HAP-1 (cell line): Measurements from ENCODE around the gene KIF1C.

Source experiments
- DNase-seq, 2 experiments: peaks; one replicate each; pipeline ENCODE4 v3.0.0-alpha.2; 2016 to 2020; ENCODE audit warnings: low spot score in 2 of 2
- H3K27me3 ChIP-seq: fragments of 250-450 bp; sonication (Bioruptor Pico); 2 replicates; pipeline ENCODE4 v1.5.1; 2020; ENCODE audit warnings: low read depth, mild to moderate bottlenecking, moderate library complexity
- H3K36me3 ChIP-seq: fragments of 250-450 bp; sonication (Bioruptor Pico); replicated peaks from 2 replicates; pipeline ENCODE4 v1.5.1; 2020; ENCODE audit warnings: mild to moderate bottlenecking
- H3K4me1 ChIP-seq: fragments of 250-450 bp; sonication (Bioruptor Pico); 2 replicates; pipeline ENCODE4 v1.5.1; 2020; ENCODE audit warnings: mild to moderate bottlenecking
- H3K4me3 ChIP-seq: fragments of 250-450 bp; sonication (Bioruptor Pico); 2 replicates; pipeline ENCODE4 v1.5.1; 2020; ENCODE audit warnings: mild to moderate bottlenecking, moderate library complexity
- H3K9me3 ChIP-seq: fragments of 250-450 bp; sonication (Bioruptor Pico); 2 replicates; pipeline ENCODE4 v1.5.1; 2020; ENCODE audit warnings: mild to moderate bottlenecking, moderate library complexity
- in situ Hi-C: fragments of 300-500 bp; cut with MboI; formaldehyde crosslinking; loops from 3 replicates; pipeline ENCODE4 v1.14.3; 2020; ENCODE audit warnings: low sequenced_read_pairs, inconsistent platforms, mixed read lengths

KIF1C gene

GRCh38 chr17:4997302-4998026 is at the start of gene KIF1C, which contains the start of gene INCA1:
KIF1C (plus strand) TSS chr17:4997950; CDS start chr17:5000247, 2,297 bp downstream.
INCA1 (minus strand) TSS chr17:4997522; CDS start chr17:4994437, 3,085 bp downstream.
- H3K27me3 ChIP-seq: no peaks in the 10 kb centered on the region
- in situ Hi-C loops: loop anchor here (25.0 kb wide), 1 partner anchor 1465 kb away; no protein-coding TSS in a partner anchor
- peak within 1 kb of the TSS; percentile 82 for H3K4me3 ChIP-seq
- no peaks in the 10 kb centered on the region for H3K9me3 ChIP-seq
- H3K36me3 ChIP-seq: peaks cover 27% of the 10 kb centered on the region
- peak; percentile 82 to 95 for DNase-seq
- peaks cover 6% of the 10 kb centered on the region for H3K4me1 ChIP-seq

GRCh38 chr17:4948166-4948930 is 49.4 kb upstream of the KIF1C start, which contains the start of gene PFN1:
PFN1 (minus strand) TSS chr17:4948530; CDS start chr17:4948394, 136 bp downstream.
- Histone ChIP-seq H3K4me3 (peak within 1 kb of the TSS; percentile 98), H3K9me3 (no peaks in the 10 kb centered on the region), H3K27me3 (no peaks in the 10 kb centered on the region), H3K4me1 (peaks cover 18% of the 10 kb centered on the region), H3K36me3 (peaks cover 47% of the 10 kb centered on the region)
- peak; percentile 89 to 95 for DNase-seq
- in situ Hi-C loops: no loop called here

GRCh38 chr17:4948931-4949320 is 48.8 kb upstream of the KIF1C start:
- H3K4me1 ChIP-seq: peaks cover 18% of the 10 kb centered on the region
- H3K27me3 ChIP-seq: no peaks in the 10 kb centered on the region
- DNase-seq: peak; percentile 85 to 89
- H3K4me3 ChIP-seq: peak overlapping the region; percentile 98
- H3K9me3 ChIP-seq: no peaks in the 10 kb centered on the region
- in situ Hi-C loops: no loop called here
- peaks cover 41% of the 10 kb centered on the region for H3K36me3 ChIP-seq

GRCh38 chr17:4949321-4950074 is 48.3 kb upstream of the KIF1C start:
- Histone ChIP-seq H3K4me3 (peak overlapping the region; percentile 98), H3K27me3 (no peaks in the 10 kb centered on the region), H3K36me3 (peaks cover 35% of the 10 kb centered on the region), H3K9me3 (no peaks in the 10 kb centered on the region), H3K4me1 (peaks cover 18% of the 10 kb centered on the region)
- in situ Hi-C loops: no loop called here
- DNase-seq: peak; percentile 50 to 90

DNA sequence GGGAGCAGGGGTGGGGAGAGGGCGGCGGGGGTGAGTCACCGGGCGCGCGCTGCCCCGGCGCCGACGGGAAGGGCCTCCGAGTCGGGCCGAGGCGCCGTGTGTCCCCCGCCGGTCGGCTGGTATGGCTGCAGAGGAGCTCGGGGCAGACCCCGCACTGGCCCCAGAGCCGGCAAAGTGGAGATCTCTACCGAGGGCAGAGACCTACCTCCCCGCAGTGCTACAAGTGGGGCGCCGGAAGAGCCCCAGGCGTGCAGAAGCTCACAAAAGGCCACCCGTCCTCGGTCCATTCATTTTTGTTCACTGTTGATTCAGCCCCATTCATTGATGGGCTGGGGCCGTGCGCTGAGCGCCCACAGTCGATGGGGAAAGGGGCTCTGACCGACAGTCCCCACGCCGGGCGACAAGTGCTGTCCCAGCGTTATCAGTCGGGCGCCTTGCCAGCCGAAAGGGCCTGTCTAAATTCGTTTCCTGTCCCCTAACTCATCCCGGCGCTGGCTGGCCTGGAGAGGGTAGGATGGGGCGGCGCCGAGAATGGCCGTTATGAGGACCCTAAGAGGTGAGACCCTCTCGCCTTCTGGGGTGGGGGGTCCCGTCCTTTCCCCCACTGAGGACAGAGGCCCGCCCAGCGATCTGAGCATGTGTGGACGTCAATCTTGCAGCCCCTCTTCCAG is 47.5 kb upstream of the KIF1C start:
- Histone ChIP-seq H3K9me3 (no peaks in the 10 kb centered on the region), H3K4me1 (peaks cover 18% of the 10 kb centered on the region), H3K27me3 (no peaks in the 10 kb centered on the region), H3K4me3 (peak overlapping the region; percentile 98), H3K36me3 (peaks cover 28% of the 10 kb centered on the region)
- in situ Hi-C loops: no loop called here
- DNase-seq: peak in 1 of 2 experiments; percentile 68

- Histone ChIP-seq H3K4me3 (peak within 1 kb of the TSS; percentile 98), H3K27me3 (no peaks in the 10 kb centered on the region), H3K9me3 (no peaks in the 10 kb centered on the region), H3K4me1 (peaks cover 18% of the 10 kb centered on the region), H3K36me3 (peaks cover 22% of the 10 kb centered on the region)
- DNase-seq: peak in 1 of 2 experiments; percentile 63
- in situ Hi-C loops: no loop called here
Measured at GRCh38 chr17:4950746-4951204, 47.0 kb upstream of the KIF1C start, which contains the start of gene ENO3. ENO3 (plus strand) TSS chr17:4951119; CDS start chr17:4951830, 711 bp downstream.

GRCh38 chr17:4951486-4951885 is 46.3 kb upstream of the KIF1C start:
- Histone ChIP-seq H3K4me1 (peaks cover 18% of the 10 kb centered on the region), H3K4me3 (no peak overlapping the region), H3K27me3 (no peaks in the 10 kb centered on the region), H3K9me3 (no peaks in the 10 kb centered on the region), H3K36me3 (peaks cover 15% of the 10 kb centered on the region)
- DNase-seq: no peak
- in situ Hi-C loops: no loop called here

DNA sequence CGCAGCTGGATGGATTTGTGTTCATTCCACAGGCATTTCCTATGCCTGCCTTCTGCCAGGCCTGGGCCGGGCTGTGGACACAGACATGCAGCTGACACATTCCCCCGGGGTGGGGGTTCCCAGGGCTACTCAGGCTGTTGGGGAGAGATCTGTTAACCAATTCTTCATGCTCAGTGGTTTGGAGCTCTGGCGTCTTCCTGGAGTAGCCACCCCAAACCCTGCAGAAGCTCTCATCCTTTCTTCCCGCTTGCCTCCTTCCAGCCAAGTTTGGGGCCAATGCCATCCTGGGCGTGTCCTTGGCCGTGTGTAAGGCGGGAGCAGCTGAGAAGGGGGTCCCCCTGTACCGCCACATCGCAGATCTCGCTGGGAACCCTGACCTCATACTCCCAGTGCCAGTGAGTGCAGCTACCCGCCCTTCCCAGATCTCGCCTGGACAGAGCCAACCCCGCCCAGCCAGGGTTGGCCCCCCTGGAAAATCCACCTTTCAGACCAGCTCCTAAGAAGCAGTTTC is 44.2 kb upstream of the KIF1C start:
- in situ Hi-C loops: no loop called here
- no peaks in the 10 kb centered on the region for H3K9me3 ChIP-seq
- no peak for DNase-seq
- H3K4me3 ChIP-seq: no peak overlapping the region
- no peaks in the 10 kb centered on the region for H3K27me3 ChIP-seq
- peaks cover 18% of the 10 kb centered on the region for H3K4me1 ChIP-seq
- H3K36me3 ChIP-seq: no peaks in the 10 kb centered on the region; the same call in 1 of the 2 replicates

DNA sequence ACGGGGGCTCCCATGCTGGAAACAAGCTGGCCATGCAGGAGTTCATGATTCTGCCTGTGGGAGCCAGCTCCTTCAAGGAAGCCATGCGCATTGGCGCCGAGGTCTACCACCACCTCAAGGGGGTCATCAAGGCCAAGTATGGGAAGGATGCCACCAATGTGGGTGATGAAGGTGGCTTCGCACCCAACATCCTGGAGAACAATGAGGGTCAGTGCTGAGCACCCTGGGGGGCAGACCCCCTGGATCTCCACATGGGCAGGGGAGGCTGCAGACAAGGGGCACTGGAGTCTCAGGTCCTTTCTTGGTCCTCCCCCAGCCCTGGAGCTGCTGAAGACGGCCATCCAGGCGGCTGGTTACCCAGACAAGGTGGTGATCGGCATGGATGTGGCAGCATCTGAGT is 42.7 kb upstream of the KIF1C start:
- no peaks in the 10 kb centered on the region for H3K9me3 ChIP-seq
- H3K36me3 ChIP-seq: peaks cover 6% of the 10 kb centered on the region
- H3K4me1 ChIP-seq: peaks cover 14% of the 10 kb centered on the region
- no peak overlapping the region for H3K4me3 ChIP-seq
- H3K27me3 ChIP-seq: no peaks in the 10 kb centered on the region
- no peak for DNase-seq
- in situ Hi-C loops: no loop called here

- no peak for DNase-seq
- in situ Hi-C loops: no loop called here
Measured at GRCh38 chr17:4956493-4957061, 41.2 kb upstream of the KIF1C start.

DNA sequence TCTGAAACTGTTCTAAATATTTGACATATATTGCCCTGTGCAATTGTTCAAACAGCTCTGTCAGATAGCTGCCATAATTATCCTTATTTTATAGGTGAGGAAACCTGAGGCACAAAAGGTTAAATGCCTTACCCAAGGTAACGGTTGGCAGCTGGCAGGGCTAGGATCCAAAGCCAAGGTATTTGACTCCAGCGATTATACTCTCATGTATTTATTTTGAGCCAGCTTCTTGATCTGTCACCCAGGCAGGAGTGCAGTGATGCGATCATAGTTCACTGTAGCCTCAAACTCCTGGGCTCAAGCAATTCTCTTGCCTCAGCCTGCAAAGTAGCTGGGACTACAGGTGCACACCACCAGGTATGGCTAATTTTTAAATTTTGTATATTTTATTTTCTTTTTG is 39.6 kb upstream of the KIF1C start:
- no peaks in the 10 kb centered on the region for H3K4me1 ChIP-seq
- in situ Hi-C loops: no loop called here

More at GRCh38 chr17:4956493-4957061, 41.2 kb upstream of the KIF1C start:
- H3K9me3 ChIP-seq: no peaks in the 10 kb centered on the region
- H3K4me3 ChIP-seq: no peak overlapping the region
- H3K4me1 ChIP-seq: no peaks in the 10 kb centered on the region
- no peaks in the 10 kb centered on the region for H3K27me3 ChIP-seq
- peaks cover 6% of the 10 kb centered on the region for H3K36me3 ChIP-seq

DNA sequence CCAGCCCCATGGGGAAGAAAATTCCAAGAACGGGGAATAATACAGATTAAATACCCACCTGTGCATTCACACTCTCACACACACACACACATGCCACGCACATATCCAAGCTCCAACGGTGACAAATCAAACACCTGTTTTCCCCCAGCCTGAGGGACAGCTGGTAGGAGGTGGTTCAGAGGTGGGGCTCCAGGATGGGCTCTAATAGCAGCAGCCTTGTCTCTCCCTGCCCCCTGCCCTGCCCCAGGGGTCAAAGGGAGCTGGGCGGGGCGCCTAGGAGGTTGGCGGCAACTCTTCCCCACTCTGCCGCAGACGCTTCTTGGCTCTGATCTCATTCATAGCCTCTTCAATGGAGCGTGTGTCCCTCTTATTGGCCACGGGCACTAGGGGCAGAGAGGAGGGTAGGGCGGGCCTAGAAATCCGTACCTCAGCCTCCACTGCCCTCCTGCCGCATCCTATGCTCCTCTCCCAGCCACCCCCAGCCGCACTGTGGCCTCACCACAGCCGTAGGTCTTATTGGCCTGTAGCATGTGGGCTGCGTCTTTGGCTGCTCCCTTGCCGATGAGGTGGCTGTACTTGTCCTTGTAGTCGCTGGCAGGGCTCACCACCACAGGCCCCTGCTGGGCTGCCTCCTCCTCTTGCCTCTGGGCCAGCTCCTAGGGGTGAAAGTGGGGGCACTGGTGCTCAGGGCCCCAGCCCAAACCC is 38.3 kb upstream of the KIF1C start:
- Histone ChIP-seq H3K36me3 (peaks cover 6% of the 10 kb centered on the region), H3K27me3 (no peaks in the 10 kb centered on the region), H3K4me3 (no peak overlapping the region), H3K9me3 (no peaks in the 10 kb centered on the region), H3K4me1 (no peaks in the 10 kb centered on the region)
- DNase-seq: no peak
- in situ Hi-C loops: no loop called here

More for the DNA sequence above, 39.6 kb upstream of the KIF1C start:
- Histone ChIP-seq H3K4me3 (no peak overlapping the region), H3K9me3 (no peaks in the 10 kb centered on the region), H3K27me3 (no peaks in the 10 kb centered on the region), H3K36me3 (peaks cover 6% of the 10 kb centered on the region)
- DNase-seq: no peak
